22Rv1 (cell line): ENCODE results near the gene ANKLE1.
"Not testable (repeated sequence)": the region's sequence is repeated elsewhere in the genome, so short reads cannot be mapped to it uniquely, and the experiment has no call there.

Experiments used
- H3K27ac ChIP-seq: fragments of 450-650 bp; 2 replicates; pipeline ENCODE4 v1.5.1; 2017
- ZFX ChIP-seq: fragments of 450-650 bp; IDR thresholded peaks from 2 replicates; pipeline ENCODE4 v1.6.1; 2017; ENCODE audit warnings: antibody characterized with exemption, borderline replicate concordance
- TF ChIP-seq, protein P1 (sequence below): fragments of 450-650 bp; IDR thresholded peaks from 2 replicates; pipeline ENCODE4 v1.5.1; 2017; ENCODE audit warnings: mild to moderate bottlenecking

The ANKLE1 gene

DNA sequence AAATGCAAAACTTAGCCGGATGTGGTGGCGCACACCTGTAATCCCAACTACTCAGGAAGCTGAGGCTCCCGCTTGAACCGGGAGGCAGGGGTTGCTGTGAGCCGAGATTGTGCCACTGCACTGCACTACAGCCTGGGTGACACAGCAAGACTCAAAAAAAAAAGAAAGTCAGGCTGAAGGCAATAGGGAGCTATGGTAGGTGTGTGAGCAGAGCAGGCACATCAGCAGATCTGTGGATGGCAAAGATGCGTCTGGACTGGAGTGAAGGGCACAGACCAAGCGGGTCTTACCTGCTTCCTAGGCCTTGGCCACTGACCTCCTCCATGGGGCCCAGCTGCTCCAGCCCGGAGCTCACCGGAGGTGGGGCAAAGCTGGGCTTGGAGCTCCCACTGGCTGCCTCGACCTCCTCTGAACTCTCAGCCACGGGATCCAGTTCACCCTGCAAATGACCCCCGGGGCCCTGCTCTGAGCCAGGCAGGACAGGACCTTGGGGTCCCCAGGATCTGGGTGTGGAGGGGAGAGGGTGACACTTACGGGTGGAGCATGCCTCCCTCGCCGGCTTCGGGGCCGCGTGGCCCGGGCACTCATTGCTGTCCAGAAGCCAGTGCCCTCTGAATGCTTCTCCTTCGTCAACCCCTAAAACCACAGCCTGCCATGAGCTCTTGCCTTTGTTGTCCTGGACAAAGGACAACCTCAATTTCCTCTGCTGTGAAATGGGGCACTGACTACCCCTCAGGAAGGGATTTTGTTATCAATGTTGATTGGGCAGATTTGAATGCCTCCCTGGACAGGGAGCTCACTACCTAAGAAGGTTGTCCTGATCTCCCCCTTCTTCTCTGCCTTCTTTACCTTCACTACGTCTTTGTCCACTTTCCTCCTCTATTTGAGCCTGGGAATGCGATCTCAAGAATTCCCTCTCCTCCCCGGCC, 17.7 kb upstream of the ANKLE1 start:
- no peak overlapping the region for H3K27ac ChIP-seq
- TF ChIP-seq ZFX: no peak
- TF ChIP-seq, protein P1, sequence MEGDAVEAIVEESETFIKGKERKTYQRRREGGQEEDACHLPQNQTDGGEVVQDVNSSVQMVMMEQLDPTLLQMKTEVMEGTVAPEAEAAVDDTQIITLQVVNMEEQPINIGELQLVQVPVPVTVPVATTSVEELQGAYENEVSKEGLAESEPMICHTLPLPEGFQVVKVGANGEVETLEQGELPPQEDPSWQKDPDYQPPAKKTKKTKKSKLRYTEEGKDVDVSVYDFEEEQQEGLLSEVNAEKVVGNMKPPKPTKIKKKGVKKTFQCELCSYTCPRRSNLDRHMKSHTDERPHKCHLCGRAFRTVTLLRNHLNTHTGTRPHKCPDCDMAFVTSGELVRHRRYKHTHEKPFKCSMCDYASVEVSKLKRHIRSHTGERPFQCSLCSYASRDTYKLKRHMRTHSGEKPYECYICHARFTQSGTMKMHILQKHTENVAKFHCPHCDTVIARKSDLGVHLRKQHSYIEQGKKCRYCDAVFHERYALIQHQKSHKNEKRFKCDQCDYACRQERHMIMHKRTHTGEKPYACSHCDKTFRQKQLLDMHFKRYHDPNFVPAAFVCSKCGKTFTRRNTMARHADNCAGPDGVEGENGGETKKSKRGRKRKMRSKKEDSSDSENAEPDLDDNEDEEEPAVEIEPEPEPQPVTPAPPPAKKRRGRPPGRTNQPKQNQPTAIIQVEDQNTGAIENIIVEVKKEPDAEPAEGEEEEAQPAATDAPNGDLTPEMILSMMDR: no peak

DNA sequence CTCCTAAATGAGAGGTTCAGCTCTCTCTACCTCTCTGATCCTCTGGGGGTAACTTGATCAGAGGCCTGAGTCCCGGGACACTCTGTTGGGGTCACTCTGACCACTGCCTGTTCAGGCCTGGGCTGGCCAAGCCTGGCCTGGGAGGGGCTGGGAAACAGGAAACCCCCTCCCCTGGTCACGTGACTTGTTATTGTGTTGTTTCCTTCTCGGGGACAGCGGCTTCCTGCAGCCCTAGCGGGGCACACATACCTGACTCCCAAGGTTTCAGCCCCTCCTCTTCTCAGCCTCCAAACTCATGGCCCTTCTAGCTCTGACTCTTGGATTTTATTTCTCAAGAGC, 17.1 kb upstream of the ANKLE1 start, which contains the start of gene USHBP1:
USHBP1 (minus strand) TSS at position 105 of the 339 bp plus-strand sequence. CDS start 446 bp downstream, outside the sequence.
- TF ChIP-seq, protein P1: no peak
- TF ChIP-seq ZFX: no peak
- no peak within 1 kb of the TSS for H3K27ac ChIP-seq

DNA sequence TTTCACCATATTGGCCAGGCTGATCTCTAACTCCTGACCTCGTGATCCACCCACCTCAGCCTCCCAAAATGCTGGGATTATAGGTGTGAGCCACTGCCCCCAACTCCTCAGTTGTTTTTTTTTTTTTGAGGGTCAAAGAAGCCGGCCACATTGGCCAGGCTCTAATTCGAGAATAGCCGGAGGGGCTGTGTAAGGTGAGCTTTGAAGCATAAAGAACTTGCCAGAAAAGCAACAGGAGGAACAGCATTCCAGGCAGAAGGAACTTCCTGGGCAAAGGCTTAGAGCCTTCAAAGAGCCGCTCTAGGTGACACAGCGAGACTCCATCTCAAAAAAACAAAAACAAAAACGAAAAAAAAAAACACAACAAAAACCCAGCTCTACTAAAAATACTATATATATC, 15.7 kb upstream of the ANKLE1 start:
- H3K27ac ChIP-seq: peak overlapping the region; percentile 57
- TF ChIP-seq, protein P1: no peak
- TF ChIP-seq ZFX: no peak

DNA sequence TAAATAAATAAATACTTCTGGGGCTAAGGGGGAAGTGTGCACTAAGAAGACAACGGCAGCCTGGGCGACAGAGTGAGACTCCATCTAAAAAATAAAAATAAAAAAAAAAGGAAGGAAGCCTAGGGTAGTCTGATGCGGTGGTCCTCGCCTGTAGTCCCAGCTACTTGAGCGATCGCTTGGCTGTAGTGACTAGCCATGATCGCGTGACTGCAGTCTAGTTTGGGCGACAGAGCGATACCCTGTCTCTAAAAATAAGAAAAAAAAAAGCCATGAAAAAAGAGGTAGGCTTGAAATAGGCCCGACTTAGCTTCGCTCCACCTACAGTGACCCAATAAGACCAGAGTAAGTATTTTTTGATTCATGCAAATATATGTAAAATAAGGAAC, 15.1 kb upstream of the ANKLE1 start:
- peak overlapping the region; percentile 57 for H3K27ac ChIP-seq
- TF ChIP-seq ZFX: no peak
- TF ChIP-seq, protein P1: no peak

DNA sequence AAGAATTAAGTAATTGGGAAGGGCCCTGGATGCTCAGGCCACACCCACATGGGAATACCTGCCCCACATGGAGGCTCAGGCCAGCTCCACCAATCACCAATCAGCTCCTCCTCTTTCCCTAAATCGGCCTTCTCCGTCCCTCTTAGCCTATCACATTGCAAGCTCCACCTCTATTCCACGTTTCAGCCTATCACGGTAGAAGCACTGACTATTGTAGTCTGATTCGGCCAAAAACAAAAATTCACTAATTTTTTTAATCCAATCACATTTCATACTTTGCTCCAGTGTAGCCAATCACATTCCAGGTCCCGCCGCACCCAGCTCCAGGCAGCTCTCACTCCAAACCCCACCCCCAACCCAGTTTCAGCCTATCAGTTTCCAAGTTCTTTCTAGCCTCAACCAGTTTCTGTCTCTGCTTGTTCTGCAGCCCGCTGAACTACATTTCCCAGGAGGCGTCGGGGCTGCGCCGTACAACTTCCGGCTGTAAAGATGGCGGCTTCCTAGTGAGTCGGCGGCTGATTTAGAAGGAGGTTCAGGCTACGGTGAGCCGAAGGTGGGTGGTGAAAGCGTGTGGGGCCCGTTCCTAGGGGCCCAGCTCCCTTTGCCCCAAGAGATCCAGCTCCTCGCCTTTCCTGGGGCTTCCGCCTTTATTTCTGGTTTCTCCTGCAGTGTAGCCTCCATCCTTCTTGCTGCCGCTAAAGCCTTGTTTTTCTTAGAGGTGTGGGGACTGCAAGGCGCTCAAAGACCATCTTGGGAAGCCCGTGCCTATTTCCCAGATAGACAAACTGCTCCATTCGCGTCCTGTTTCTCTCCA, 14.5 kb upstream of the ANKLE1 start, which contains the start of gene BABAM1:
BABAM1 (plus strand) TSS at position 469 of the 814 bp plus-strand sequence. CDS start 1,364 bp downstream, outside the sequence.
- H3K27ac ChIP-seq: peak within 1 kb of the TSS; percentile 71
- no peak for TF ChIP-seq ZFX
- TF ChIP-seq, protein P1: no peak

DNA sequence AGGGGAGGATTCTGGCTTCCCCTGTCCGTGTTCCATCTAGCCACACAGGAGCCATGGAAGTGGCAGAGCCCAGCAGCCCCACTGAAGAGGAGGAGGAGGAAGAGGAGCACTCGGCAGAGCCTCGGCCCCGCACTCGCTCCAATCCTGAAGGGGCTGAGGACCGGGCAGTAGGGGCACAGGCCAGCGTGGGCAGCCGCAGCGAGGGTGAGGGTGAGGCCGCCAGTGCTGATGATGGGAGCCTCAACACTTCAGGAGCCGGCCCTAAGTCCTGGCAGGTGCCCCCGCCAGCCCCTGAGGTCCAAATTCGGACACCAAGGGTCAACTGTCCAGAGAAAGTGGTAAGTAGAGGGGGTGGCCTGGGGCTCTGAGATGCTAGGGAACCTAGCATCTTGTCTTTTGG, 12.9 kb upstream of the ANKLE1 start:
- TF ChIP-seq, protein P1: no peak
- TF ChIP-seq ZFX: no peak
- no peak overlapping the region for H3K27ac ChIP-seq

DNA sequence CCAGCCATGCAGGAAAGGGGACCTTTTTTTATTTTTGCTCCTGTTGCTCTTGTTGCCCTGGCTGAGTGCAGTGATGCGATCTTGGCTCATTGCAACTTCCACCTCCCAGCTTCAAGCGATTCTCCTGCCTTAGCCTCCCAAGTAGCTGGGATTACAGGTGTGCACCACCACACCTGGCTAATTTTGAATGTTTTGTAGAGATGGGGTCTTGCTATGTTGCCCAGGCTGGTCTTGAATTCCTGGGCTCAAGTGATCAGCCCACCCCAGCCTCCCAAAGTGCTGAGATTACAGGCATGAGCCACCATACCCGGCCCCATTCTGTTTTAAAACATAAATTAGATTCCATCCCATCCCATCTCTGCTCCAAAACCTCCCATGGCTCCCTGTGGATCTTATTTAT, 6.8 kb upstream of the ANKLE1 start:
- H3K27ac ChIP-seq: not testable (repeated sequence)
